ENCODE measurements around the gene TTLL11. TPM values are rescaled to one million over a fixed set of nuclear protein-coding genes. Genes with fewer than 3 reads are reported as not detected.
A peak's percentile ranks its signal among the peaks of the same experiment; 100 is the strongest.

The TTLL11 gene
- polyA plus RNA-seq, 1 donor = 5.0 TPM

GRCh38 chr9:121926351-121926801, 166.7 kb downstream of the TTLL11 start:
- no CpG with 5 or more reads among the region's 10 CpGs for WGBS (ENCODE audit: insufficient coverage, low lambda C conversion rate)
- no peak for DNase-seq
- H3K4me3 ChIP-seq (ENCODE audit: low read length) = no peak overlapping the region
- no peaks in the 10 kb centered on the region for H3K4me1 ChIP-seq (ENCODE audit: control insufficient read depth, insufficient read depth, low read length)
- no peaks in the 10 kb centered on the region for H3K27me3 ChIP-seq (ENCODE audit: control insufficient read depth, insufficient read depth, low read length)
- H3K9me3 ChIP-seq (ENCODE audit: control insufficient read depth, low read depth, low read length) = no peaks in the 10 kb centered on the region
- H3K36me3 ChIP-seq (ENCODE audit: control insufficient read depth, insufficient read depth, low read length) = no peaks in the 10 kb centered on the region
- no peak overlapping the region for H3K27ac ChIP-seq (ENCODE audit: low read length)

DNA sequence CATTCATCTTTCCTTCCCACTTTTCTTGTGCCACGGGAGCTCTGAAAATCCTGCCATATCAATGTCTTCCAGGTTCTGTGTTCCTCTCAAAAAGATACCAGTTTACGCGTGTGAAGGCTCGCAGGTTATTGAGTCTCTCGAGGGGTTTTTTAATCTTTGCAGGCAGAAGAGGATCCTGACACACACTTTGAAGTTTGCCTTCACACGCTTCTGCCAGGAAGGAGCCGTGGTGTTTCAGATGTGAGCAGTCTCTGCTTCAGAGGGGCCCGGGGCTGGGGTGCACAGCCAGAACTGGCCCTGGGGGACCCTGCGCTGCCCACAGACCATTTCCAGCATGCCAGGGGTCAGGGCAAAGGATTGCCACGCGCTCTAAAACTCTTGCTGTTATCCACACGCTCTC, 167.2 kb downstream of the TTLL11 start:
- no peaks in the 10 kb centered on the region for H3K27me3 ChIP-seq (ENCODE audit: control insufficient read depth, insufficient read depth, low read length)
- H3K27ac ChIP-seq (ENCODE audit: low read length) = no peak overlapping the region
- 100% methylated on average over 1 of the region's 12 CpGs for WGBS (ENCODE audit: insufficient coverage, low lambda C conversion rate)
- DNase-seq = no peak
- H3K4me1 ChIP-seq (ENCODE audit: control insufficient read depth, insufficient read depth, low read length) = no peaks in the 10 kb centered on the region
- no peak overlapping the region for H3K4me3 ChIP-seq (ENCODE audit: low read length)
- no peaks in the 10 kb centered on the region for H3K9me3 ChIP-seq (ENCODE audit: control insufficient read depth, low read depth, low read length)
- no peaks in the 10 kb centered on the region for H3K36me3 ChIP-seq (ENCODE audit: control insufficient read depth, insufficient read depth, low read length)

GRCh38 chr9:121924700-121925099, 168.4 kb downstream of the TTLL11 start:
- Histone ChIP-seq H3K27ac (ENCODE audit: low read length) (no peak overlapping the region), H3K9me3 (ENCODE audit: control insufficient read depth, low read depth, low read length) (no peaks in the 10 kb centered on the region), H3K4me1 (ENCODE audit: control insufficient read depth, insufficient read depth, low read length) (no peaks in the 10 kb centered on the region), H3K36me3 (ENCODE audit: control insufficient read depth, insufficient read depth, low read length) (no peaks in the 10 kb centered on the region), H3K27me3 (ENCODE audit: control insufficient read depth, insufficient read depth, low read length) (no peaks in the 10 kb centered on the region), H3K4me3 (ENCODE audit: low read length) (no peak overlapping the region)
- no CpG with 5 or more reads among the region's 4 CpGs for WGBS (ENCODE audit: insufficient coverage, low lambda C conversion rate)
- peak in 1 of 2 donors; percentile 35 for DNase-seq

DNA sequence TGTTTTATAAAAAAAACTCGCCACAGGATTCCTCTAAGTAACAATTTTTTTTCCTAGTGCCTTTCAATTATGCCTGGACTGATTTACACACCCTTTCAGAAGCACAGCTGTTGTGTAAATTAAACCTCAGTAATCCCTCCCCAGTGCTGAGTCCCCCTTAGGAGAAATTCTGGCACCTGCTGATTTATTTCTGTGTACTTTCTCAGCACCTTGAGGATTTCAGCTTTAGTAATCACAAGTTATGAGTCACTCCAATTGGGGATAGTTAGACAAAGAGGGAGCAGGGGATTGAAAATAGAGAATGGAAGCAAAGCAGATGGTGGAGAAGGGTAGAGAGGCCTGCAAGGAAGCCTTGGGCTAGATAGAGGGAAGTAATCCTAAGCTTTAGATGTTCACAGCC, 171.7 kb downstream of the TTLL11 start:
- no peak for DNase-seq
- H3K36me3 ChIP-seq (ENCODE audit: control insufficient read depth, insufficient read depth, low read length) = no peaks in the 10 kb centered on the region
- no peaks in the 10 kb centered on the region for H3K9me3 ChIP-seq (ENCODE audit: control insufficient read depth, low read depth, low read length)
- H3K27ac ChIP-seq (ENCODE audit: low read length) = no peak overlapping the region
- H3K4me1 ChIP-seq (ENCODE audit: control insufficient read depth, insufficient read depth, low read length) = no peaks in the 10 kb centered on the region
- WGBS (ENCODE audit: insufficient coverage, low lambda C conversion rate) = no CpG with 5 or more reads among the region's 1 CpG
- H3K4me3 ChIP-seq (ENCODE audit: low read length) = no peak overlapping the region
- no peaks in the 10 kb centered on the region for H3K27me3 ChIP-seq (ENCODE audit: control insufficient read depth, insufficient read depth, low read length)

DNA sequence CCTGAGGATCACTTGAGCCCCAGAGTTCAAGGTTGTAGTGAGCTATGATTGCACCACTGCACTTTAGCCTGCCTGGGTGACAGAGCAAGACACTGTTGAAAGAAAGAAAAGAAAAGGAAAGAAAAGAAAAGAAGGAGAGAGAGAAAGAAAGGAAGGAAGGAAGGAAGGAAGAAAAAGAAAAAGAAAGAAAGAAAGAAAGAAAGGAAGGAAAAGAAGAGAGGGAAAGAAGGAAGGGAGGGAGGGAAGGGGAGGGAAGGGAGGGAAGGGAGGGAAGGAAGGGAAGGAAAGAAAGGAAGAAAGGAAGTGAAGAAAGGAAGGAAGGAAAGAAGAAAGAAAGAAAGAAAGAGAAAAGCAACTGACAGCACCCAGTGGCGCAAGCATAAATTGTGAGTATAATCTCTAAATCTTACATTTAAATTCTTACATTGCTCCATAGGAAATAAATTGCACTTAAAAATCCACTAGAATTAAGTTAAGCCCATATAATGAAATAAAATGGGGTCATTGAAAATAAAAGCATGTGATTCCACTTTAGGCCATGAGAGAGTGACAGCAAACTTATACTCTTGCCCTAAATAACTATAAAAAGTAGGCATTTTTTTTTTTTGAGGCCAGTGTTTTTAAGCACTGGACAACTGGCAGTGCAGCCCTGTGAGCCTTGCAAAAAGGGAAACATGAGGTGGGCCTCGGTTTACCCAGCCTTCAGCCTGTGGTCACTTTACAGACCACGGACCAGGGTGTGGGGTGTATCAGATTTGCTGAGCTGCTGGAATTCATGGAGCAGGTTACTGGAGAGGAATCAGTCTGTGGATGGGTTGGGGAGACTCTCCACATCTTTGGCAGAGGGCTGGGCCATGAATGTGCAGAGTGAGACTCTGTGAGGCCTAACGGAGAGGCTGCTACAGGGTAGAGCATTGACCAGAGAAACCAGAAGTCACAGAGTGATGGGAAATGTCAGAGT, 175.5 kb downstream of the TTLL11 start:
- Histone ChIP-seq H3K9me3 (ENCODE audit: control insufficient read depth, low read depth, low read length) (no peaks in the 10 kb centered on the region), H3K36me3 (ENCODE audit: control insufficient read depth, insufficient read depth, low read length) (no peaks in the 10 kb centered on the region), H3K27me3 (ENCODE audit: control insufficient read depth, insufficient read depth, low read length) (no peaks in the 10 kb centered on the region), H3K27ac (ENCODE audit: low read length) (no peak overlapping the region), H3K4me3 (ENCODE audit: low read length) (no peak overlapping the region), H3K4me1 (ENCODE audit: control insufficient read depth, insufficient read depth, low read length) (no peaks in the 10 kb centered on the region)
- WGBS (ENCODE audit: insufficient coverage, low lambda C conversion rate) = 100% methylated on average over 1 of the region's 4 CpGs
- DNase-seq = no peak

DNA sequence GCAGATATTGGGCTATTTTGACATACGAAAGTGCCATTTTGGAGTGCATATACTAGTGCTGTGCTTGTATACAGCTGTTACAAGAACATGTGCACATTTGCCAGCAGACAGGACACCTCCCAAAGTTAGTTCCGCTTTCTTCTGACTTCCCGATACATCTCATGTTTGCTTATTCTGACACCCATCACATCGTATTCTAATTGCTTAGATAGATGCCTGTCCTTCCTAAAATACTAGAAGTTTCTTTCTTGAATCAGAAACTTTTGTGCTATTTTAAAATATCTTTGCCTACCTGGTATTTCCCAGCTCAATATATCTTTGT, 177.8 kb downstream of the TTLL11 start:
- Histone ChIP-seq H3K27ac (ENCODE audit: low read length) (no peak overlapping the region), H3K9me3 (ENCODE audit: control insufficient read depth, low read depth, low read length) (no peaks in the 10 kb centered on the region), H3K4me1 (ENCODE audit: control insufficient read depth, insufficient read depth, low read length) (no peaks in the 10 kb centered on the region), H3K4me3 (ENCODE audit: low read length) (no peak overlapping the region), H3K27me3 (ENCODE audit: control insufficient read depth, insufficient read depth, low read length) (no peaks in the 10 kb centered on the region), H3K36me3 (ENCODE audit: control insufficient read depth, insufficient read depth, low read length) (no peaks in the 10 kb centered on the region)
- WGBS (ENCODE audit: insufficient coverage, low lambda C conversion rate) = 77% methylated on average over 3 of the region's 4 CpGs
- no peak for DNase-seq

GRCh38 chr9:121914604-121915303, 178.4 kb downstream of the TTLL11 start:
- no peak for DNase-seq
- H3K9me3 ChIP-seq (ENCODE audit: control insufficient read depth, low read depth, low read length) = no peaks in the 10 kb centered on the region
- no peaks in the 10 kb centered on the region for H3K4me1 ChIP-seq (ENCODE audit: control insufficient read depth, insufficient read depth, low read length)
- H3K4me3 ChIP-seq (ENCODE audit: low read length) = no peak overlapping the region
- H3K27ac ChIP-seq (ENCODE audit: low read length) = no peak overlapping the region
- no CpG with 5 or more reads among the region's 10 CpGs for WGBS (ENCODE audit: insufficient coverage, low lambda C conversion rate)
- H3K36me3 ChIP-seq (ENCODE audit: control insufficient read depth, insufficient read depth, low read length) = no peaks in the 10 kb centered on the region
- H3K27me3 ChIP-seq (ENCODE audit: control insufficient read depth, insufficient read depth, low read length) = no peaks in the 10 kb centered on the region

DNA sequence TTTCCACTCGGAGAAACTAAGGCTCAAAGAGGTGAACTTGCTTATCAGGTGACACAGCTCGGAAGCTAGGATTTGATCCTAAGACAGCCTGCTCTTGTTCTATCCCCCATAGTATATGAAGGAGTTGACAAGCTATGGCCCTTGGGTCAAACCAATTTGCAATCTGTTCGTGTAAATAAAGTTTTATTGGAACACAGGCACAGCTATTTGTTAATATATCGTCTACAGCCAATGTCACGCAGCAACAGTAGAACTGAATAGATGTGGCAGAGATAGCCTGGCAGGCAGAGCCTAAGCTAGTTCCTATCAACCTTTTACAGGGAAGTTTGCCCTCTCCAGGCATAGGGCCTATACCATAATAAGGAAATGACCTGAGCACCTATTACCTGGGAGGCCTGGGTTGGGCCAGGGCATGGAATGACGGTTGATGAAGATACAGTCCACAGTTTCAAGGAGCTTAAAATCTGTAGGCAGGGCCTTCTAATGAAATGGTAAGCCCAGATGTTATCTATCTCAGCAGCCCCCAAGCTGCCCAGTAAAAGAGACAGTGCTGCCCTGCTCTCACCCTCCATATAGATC, 179.0 kb downstream of the TTLL11 start:
- DNase-seq = no peak
- no CpG with 5 or more reads among the region's 6 CpGs for WGBS (ENCODE audit: insufficient coverage, low lambda C conversion rate)
- H3K4me3 ChIP-seq (ENCODE audit: low read length) = no peak overlapping the region
- no peak overlapping the region for H3K27ac ChIP-seq (ENCODE audit: low read length)
- H3K9me3 ChIP-seq (ENCODE audit: control insufficient read depth, low read depth, low read length) = no peaks in the 10 kb centered on the region
- no peaks in the 10 kb centered on the region for H3K4me1 ChIP-seq (ENCODE audit: control insufficient read depth, insufficient read depth, low read length)
- H3K36me3 ChIP-seq (ENCODE audit: control insufficient read depth, insufficient read depth, low read length) = no peaks in the 10 kb centered on the region
- no peaks in the 10 kb centered on the region for H3K27me3 ChIP-seq (ENCODE audit: control insufficient read depth, insufficient read depth, low read length)

DNA sequence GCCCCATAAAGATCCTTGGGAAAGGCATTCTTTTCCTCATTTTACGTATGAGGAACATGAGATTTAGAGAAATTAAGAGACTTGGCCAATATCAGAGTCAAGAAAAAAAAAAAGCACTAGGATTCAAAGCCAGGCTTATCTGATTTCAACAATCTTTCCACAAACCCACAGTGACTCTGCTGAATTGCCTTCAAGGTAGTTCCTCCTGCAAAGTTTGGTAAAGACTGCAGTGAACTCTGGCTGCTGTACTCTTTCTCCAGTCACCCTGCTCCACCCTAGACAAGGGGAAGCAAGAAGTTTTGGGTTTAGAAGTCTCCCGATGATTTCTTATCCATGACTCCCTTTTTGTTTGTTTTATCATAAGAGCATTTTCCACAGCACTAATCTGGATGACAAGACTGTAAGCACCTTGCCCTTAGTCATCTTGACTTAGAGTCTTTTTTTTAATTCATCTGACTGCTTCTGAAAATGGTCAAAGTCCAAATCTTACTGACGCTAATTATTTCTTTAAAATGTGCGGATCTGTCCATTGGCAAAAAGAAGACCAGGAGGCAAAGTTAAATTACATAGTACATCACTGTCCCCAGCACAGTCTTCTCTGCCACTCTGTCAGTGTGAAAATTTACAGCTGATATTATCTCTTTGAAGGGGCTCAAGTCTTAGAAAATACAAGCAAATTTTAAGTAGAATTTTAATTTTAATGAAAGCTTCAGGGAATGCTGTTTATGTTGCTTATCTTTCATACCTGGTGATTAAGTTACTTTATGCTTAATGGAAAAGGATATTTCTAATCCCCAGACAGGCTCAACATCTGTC, 180.1 kb downstream of the TTLL11 start:
- no peak for DNase-seq
- Histone ChIP-seq H3K27me3 (ENCODE audit: control insufficient read depth, insufficient read depth, low read length) (no peaks in the 10 kb centered on the region), H3K27ac (ENCODE audit: low read length) (no peak overlapping the region), H3K9me3 (ENCODE audit: control insufficient read depth, low read depth, low read length) (no peaks in the 10 kb centered on the region), H3K36me3 (ENCODE audit: control insufficient read depth, insufficient read depth, low read length) (no peaks in the 10 kb centered on the region), H3K4me1 (ENCODE audit: control insufficient read depth, insufficient read depth, low read length) (no peaks in the 10 kb centered on the region), H3K4me3 (ENCODE audit: low read length) (no peak overlapping the region)
- WGBS (ENCODE audit: insufficient coverage, low lambda C conversion rate) = 49% methylated on average over 3 of the region's 4 CpGs

DNA sequence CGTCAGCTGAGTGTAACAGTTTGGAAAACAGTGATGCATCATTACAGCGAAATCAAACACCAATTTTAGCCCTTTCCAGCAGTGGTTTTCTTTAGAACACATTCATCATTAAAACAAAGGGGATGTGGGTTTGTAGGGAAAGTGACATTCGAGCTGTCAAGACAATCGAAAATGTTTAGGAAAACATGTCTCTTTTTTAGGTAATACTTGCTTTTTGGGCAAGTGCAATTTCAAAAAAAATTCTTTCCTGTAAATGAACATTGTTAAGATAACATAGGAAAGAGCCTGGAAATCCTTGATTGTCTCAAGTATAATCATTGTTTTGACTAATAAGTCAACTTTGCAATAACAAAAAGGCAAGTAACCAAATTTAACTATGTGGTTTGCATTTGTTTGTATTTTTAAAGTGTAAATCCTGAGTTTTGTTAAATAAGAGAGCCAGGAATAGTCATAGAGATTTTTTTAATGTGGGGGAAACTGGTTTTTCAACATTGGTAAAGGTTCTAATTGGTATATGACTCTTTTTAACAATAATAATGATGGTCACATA, 182.5 kb downstream of the TTLL11 start:
- DNase-seq = no peak
- H3K4me1 ChIP-seq (ENCODE audit: control insufficient read depth, insufficient read depth, low read length) = no peaks in the 10 kb centered on the region
- WGBS (ENCODE audit: insufficient coverage, low lambda C conversion rate) = 71% methylated on average over 1 of the region's 4 CpGs
- no peak overlapping the region for H3K4me3 ChIP-seq (ENCODE audit: low read length)
- no peaks in the 10 kb centered on the region for H3K27me3 ChIP-seq (ENCODE audit: control insufficient read depth, insufficient read depth, low read length)
- no peaks in the 10 kb centered on the region for H3K9me3 ChIP-seq (ENCODE audit: control insufficient read depth, low read depth, low read length)
- no peak overlapping the region for H3K27ac ChIP-seq (ENCODE audit: low read length)
- H3K36me3 ChIP-seq (ENCODE audit: control insufficient read depth, insufficient read depth, low read length) = no peaks in the 10 kb centered on the region

Data from large intestine (tissue), 3 donors.